Measurements from ENCODE around the gene TDRD9. TPM values are rescaled to one million over a fixed set of nuclear protein-coding genes. Genes with fewer than 3 reads are reported as not detected.
"Not testable (repeated sequence)": the region's sequence is repeated elsewhere in the genome, so short reads cannot be mapped to it uniquely, and the experiment has no call there.

TDRD9 gene
- total RNA-seq, 1 donor from 2014 or later = 2.7 TPM

DNA sequence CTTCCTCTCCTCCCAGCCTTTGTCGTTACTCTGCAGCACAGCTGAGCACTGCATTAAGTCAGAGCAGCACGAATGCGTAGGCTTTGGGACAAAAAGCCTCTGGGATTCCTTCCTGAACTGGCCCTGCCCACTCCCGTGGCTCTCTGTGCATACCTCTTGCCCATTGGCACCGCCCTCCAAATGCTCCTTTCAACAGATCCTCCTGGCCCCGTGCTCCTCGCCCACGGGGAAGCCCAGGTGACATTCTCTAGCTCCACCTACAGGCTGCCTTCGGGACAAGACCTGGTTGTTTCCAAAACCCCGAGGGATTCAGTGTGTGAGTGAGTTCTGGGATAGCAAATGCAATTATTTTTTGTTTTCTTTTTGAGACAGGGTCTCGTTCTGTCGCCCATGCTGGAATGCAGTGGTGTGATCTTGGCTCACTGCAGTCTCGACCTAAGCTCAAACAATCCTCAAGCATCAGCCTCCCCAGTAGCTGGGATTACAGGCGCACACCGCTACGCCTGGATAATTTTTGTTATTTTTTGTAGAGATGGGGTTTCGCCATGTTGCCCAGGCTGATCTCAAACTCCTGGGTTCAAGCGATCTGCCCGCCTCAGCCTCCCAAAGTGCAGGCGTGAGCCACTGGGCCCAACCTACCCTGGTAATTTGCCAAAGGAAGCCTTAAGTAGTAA lies 17.9 kb upstream of the TDRD9 start:
- no peak overlapping the region for H3K4me3 ChIP-seq (ENCODE audit: low read depth, low read length)
- TF ChIP-seq, protein P1, sequence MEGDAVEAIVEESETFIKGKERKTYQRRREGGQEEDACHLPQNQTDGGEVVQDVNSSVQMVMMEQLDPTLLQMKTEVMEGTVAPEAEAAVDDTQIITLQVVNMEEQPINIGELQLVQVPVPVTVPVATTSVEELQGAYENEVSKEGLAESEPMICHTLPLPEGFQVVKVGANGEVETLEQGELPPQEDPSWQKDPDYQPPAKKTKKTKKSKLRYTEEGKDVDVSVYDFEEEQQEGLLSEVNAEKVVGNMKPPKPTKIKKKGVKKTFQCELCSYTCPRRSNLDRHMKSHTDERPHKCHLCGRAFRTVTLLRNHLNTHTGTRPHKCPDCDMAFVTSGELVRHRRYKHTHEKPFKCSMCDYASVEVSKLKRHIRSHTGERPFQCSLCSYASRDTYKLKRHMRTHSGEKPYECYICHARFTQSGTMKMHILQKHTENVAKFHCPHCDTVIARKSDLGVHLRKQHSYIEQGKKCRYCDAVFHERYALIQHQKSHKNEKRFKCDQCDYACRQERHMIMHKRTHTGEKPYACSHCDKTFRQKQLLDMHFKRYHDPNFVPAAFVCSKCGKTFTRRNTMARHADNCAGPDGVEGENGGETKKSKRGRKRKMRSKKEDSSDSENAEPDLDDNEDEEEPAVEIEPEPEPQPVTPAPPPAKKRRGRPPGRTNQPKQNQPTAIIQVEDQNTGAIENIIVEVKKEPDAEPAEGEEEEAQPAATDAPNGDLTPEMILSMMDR (conservative IDR thresholded peaks at IDR 0.05; ENCODE audit: low read depth, low read length) = peak; percentile 93
- DNase-seq (ENCODE audit: low read depth) = no peak

DNA sequence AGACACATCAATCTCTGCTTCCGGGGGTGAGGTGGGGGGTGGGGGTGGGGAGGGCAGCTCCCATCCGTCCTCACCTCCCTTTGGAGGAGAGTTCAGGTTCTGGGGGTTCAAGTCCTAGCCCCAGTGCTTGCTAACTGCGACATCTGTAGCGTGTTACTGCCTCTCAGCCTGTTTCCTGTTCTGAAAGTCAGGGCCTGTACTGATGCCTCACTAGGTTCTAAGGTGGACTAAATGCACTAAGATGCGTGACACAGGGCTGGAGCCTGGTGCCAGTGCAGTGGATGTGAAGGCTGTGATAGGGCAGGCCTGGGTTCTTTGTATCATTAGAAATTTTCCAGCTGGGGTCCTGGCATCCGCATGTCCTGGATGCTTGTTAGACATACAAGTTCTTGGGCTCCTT lies 17.3 kb upstream of the TDRD9 start:
- DNase-seq (ENCODE audit: low read depth) = no peak
- H3K4me3 ChIP-seq (ENCODE audit: low read depth, low read length) = no peak overlapping the region
- TF ChIP-seq, protein P1 (conservative IDR thresholded peaks at IDR 0.05; ENCODE audit: low read depth, low read length) = no peak

DNA sequence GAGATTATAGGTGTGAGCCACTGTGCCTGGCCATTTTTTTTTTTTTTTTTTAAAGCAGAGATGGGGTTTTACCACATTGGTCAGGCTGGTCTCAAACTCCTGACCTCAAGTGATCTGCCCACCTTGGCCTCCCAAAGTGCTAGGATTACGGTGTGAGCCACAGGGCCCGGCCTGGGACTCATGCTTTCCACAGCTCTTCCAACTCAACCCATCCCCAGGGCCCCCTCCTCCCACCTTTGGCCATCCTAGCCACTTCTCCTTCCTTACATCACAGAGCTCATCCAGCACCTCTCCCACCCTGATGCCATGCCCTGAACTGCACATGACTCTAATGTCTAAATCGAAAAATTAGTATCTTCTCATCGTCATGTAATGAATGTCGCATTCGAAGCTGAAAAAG lies 12.6 kb upstream of the TDRD9 start:
- TF ChIP-seq, protein P1 (conservative IDR thresholded peaks at IDR 0.05; ENCODE audit: low read depth, low read length) = no peak
- H3K4me3 ChIP-seq (ENCODE audit: low read depth, low read length) = no peak overlapping the region
- no peak for DNase-seq (ENCODE audit: low read depth)

DNA sequence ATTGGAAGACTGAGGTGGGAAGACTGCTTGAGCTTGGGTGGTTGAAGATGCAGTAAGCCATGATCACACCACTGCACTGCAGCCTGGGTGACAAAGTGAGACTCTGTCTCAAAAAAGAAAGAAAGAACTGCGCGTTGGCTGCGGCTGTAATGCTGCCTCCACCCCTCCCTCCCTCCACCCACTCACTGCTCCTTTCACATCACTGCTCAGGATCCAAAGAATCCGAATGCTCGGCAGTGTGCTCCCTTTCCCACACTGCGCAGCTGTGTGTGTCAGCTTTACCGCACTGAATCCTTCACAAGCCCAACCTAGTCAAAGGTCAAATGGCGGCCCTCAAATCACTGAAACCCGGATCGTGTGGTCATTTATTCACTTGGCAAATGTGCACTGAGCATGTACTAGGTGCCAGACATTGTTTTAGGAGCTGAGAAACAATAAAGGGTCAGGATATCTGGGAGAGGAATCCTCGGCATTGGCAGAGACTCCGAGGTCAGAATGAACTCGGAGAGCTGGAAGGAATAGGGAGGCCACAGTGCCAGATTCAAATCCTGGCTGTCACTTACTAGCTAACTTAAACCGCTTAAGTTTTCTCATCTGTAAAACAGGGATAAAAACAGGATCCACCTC lies 11.5 kb upstream of the TDRD9 start:
- no peak for DNase-seq (ENCODE audit: low read depth)
- no peak overlapping the region for H3K4me3 ChIP-seq (ENCODE audit: low read depth, low read length)
- TF ChIP-seq, protein P1 (conservative IDR thresholded peaks at IDR 0.05; ENCODE audit: low read depth, low read length) = no peak

DNA sequence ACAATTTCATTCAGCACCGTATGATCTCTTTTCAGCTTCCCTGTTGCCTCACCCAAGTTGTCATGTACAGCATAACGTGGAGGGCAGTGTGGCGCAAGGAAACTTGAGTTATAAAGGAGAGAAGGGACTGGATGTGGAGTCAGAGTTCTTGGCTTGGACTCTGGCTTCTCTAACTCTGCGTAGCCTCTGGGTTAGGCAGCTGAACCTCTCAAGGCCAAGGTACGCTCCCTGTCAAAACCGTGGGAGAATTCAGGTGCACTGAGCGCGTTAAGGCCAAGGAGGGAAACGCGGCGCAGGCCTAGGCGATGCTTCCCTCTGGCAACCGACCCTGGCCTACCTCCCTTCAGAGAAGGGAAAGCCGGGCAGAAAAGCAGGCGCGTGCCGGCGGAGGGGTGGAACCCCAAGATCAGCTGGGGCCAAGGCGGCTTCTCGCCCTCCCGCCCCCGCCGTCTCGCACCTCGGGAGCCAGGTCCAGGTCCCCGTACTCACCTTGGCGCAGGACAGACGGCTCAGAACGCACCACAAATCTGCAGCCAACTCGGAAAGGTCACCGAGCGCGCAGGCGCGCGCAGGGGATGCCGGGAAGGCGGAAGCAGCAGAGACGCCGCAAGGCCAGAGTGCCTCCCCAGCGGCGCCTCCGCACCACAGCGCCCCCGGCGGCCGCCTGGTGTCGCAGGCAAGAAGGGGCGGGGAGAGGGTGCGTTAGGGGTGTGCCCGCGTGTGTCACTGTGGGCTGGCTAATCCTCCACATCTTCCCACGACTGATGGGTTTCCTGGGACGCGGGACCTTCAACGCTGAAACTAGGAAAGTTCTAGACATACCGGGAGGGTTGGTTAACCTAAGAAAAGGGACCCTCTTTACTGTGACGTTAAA lies 7.0 kb upstream of the TDRD9 start:
- TF ChIP-seq, protein P1 (conservative IDR thresholded peaks at IDR 0.05; ENCODE audit: low read depth, low read length) = peak; percentile 94
- peak overlapping the region; percentile 77 for H3K4me3 ChIP-seq (ENCODE audit: low read depth, low read length)
- DNase-seq (ENCODE audit: low read depth) = no peak

DNA sequence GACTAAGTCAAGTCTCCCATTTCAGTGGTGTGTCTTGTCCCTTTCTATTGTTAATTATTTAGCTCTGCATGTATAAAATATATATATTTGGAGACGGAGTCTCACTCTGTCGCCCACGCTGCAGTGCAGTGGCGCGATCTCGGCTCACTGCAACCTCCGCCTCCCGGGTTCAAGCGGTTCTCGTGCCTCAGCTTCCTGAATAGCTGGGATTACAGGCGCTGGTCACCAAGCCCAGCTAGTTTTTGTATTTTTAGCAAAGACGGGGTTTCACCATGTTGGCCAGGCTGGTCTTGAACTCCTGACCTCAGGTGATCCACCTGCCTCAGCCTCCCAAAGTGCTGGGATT lies 6.4 kb upstream of the TDRD9 start:
- not testable (repeated sequence) for DNase-seq (ENCODE audit: low read depth)
- H3K4me3 ChIP-seq (ENCODE audit: low read depth, low read length) = peak overlapping the region; percentile 77

DNA sequence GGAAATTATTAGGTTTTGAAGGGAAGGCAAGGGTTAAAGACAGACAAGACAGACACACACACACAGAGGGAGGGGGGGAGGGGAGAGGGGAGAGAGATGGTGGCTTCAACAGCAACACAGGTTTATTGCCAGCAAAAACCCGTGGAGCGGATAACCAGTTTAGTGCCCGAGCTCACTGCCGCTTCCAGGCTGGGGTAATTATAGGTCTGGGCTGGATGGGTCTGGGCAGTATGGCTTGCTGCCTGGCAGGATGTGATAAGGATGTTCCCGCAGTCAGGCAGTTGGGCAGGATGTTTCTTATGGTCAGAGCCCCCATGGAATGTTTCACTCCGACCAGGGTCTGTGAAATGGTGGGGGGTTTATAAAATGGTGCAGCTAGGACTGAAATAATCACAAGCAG lies 4.4 kb upstream of the TDRD9 start:
- H3K4me3 ChIP-seq (ENCODE audit: low read depth, low read length) = no peak overlapping the region
- TF ChIP-seq, protein P1 (conservative IDR thresholded peaks at IDR 0.05; ENCODE audit: low read depth, low read length) = no peak
- DNase-seq (ENCODE audit: low read depth) = no peak
